Stimulated activated CD8-positive, alpha-beta memory T cell treated with anti-CD3 and anti-CD28 coated beads, Interleukin-4, amount 100 ng/mL, for 48 hours (primary cell): ENCODE results near the gene SMARCAD1.
"Not testable (repeated sequence)": the region's sequence is repeated elsewhere in the genome, so short reads cannot be mapped to it uniquely, and the experiment has no call there.

ENCODE experiments used
- DNase-seq: peaks from one replicate; pipeline ENCODE4 v3.0.0-alpha.2; 2020

The SMARCAD1 gene

DNA sequence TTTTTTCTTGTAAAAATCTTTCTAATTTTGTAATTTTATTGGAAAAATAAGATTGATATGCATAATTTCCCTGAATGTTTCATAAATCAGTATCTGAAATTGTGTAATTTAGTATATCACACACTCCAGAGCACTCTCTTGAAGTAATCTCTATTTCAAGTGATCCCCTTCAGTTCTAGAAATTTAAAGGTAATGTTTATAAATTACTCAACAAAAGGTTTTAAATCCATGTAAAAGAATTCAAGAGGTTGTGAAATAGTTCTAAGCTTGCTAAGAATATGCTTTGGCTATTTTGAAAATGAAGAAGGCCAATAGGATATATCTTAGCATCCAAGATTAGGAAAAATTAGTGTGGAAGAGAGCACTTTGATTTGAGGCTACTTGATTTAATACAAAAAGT is 28.2 kb downstream of the SMARCAD1 start:
- no peak for DNase-seq

DNA sequence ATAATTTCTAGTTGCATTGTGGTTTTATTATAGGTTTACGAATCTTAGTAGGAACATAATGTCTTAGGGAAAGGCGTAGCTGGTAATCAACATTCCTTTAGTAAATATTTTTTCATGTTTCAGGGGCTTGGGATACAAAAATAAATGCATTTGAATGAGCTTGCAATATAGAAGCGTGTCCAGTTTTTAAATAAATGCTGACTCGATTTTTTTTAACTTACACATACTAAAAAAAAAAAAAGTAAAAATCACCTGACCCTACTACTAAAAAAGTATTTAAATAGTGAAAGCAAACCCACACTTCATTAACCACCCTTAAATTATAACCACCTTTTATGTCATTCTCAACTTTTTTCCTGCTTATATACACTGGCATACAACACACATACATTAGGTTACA is 29.6 kb downstream of the SMARCAD1 start:
- no peak for DNase-seq

DNA sequence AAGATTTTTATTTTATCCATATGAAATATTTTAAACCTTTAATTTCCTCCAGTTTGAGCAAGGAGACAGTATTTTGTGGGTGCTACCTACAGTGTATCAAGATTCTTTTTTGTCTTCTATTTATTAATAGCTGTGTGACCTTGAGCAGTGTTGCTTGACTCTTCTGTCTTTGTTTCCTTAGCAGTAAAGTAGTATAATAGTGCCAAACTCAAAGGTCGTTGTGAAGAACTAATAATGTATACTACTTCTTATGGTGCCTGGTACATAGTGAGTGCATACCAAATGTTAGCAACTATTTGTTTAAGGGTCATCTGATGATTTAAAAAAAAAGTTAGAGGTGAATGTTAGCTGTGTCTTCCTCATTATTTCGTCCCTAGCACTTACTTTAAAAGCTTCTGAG is 30.5 kb downstream of the SMARCAD1 start:
- no peak for DNase-seq

DNA sequence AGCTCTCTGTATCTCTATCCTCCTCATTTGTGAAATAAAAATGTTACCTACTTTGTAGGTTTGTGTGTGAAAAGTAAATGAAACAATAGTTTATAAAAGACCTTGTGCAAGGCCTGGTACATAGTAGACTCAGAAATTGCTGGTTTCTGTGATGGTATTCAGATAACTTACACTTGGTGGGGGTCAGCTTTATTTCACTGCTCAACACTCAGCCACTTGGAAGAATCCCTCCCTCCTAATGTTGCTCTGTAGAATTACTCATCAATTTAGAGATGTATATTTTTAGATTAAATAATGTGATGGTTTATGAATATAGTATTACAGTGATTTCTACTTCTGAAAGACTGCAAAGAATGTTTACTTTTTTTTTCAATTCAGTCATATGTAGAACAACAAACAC is 32.7 kb downstream of the SMARCAD1 start:
- DNase-seq = no peak

DNA sequence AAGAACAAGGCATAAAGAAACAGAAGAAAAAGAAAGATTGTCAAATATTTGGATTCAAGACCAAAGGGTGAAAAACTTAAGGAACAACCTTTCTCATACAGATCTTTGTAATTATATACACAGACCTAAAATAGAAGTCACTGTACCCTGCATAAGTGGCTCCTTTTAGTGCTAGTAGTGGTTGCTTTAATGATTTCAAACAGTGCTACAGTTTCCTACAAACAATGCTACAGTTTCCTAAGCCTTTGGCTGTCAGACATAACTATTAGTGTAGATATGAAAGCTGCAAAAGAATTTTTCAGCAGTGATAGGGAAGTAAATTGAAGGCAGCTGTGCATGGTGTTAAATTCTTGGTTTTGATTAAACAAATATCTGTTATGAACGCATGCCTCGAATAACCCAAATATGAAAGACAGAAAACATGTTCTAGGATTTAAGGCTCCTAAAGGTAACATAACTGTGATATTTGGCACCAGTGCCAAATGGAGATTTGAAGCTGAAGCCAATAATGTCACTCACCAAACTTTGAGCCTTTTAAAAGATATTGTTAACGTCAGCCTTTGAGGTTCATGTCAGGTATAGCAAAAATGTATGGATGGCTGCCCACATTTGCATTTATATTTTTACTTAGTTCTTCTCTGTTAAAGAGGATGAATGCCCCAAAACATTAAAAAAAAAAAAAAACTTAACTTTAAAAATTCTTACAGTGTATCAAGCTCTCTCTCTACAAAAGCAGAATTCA is 36.6 kb downstream of the SMARCAD1 start:
- DNase-seq = no peak

DNA sequence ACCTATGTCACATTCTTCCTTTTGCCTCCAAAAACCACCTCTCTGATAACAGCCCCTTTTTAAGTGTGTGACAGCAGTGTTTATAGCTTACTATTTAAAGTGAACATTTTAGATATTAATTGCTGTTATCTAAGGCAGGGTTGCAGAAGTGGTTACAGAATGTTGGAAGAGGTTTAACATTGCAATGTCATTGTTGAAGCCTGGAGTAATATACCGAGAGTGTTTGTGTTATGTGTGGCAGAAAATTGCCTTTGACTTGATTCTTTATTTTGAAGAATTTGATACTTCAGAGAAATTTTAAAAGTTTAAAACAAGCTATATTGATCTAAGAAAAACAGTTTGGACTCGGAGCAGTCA is 37.1 kb downstream of the SMARCAD1 start:
- no peak for DNase-seq

DNA sequence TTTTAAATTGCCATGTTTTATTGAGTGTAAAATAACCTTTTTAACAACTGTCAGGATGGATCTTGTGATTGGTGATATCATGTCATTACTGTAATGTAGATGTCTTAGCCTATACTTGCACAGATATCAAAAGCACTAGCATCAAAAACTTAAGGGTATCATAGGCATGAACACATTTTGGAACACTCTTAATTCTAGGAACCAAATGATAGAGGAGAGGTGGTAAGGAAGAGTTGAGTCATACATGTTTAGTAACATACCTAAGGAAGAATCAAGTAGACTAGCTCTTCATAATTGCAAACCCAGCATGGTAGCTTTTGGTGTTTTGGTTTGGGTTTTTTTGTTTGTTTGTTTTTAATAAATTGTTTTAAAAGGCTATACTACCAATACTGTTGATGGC is 43.4 kb downstream of the SMARCAD1 start:
- no peak for DNase-seq

DNA sequence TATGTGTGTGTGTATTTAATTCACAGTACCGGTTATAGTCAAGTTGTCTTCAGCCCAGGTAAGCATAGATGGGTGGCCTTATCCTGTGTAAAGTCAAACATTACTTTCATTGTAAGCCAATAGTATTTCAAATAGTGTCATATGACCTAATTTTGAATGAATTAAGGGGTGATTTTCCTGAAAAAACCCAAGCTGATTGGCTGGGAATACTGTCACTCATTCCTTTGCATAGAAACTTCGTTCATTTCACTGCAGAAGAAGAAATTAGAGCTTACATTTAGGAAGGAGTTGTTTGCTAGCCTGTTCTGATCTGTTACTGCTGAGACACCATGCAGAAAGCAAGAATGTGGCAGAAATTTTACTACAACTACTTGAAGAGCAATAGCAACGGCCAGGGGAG is 45.4 kb downstream of the SMARCAD1 start:
- DNase-seq = no peak

DNA sequence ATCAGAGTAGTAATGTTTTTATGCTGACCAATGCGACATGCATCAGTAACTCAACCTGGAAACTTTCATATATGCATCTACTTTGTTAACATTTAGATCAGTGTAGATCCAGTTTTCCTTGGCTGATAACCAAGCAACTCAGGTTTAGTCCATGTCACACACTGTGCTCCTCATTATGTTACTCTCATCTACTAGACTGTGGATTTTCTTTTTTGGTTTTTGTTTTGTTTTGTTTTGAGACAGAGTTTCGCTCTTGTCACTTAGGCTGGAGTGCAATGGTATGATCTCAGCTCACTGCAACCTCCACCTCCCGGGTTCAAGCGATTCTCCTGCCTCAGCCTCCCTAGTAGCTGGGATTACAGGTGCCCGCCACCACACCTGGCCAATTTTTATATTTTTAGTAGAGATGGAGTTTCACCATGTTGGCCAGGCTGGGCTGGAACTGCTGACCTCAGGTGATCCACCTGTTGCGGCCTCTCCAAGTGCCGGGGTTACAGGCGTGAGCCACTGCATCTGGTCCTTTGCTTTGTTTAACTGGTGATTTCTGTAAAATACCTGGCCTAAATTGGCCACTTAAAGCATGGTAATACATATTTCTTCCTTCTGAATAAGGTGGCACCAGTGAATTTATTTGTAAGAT is 48.6 kb downstream of the SMARCAD1 start:
- DNase-seq = no peak

DNA sequence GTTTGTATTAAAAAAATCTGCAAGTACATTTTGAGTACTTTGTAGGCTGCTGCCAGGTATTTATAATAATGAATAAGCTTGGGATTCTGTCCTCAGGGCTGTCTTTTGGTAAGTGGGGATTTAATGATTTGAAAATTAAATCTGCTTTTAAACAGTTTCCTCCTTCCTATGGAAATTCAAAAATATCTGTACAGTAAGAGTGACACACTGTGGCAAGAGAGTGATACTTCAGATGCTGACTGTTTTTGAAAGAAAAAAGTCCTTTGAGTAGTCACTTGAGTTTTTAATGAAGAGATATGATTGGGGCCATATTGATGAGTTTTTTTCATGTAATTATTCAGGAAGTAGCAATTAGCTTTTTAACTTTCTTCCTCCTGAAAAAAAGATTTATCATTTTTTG is 49.2 kb downstream of the SMARCAD1 start:
- no peak for DNase-seq

DNA sequence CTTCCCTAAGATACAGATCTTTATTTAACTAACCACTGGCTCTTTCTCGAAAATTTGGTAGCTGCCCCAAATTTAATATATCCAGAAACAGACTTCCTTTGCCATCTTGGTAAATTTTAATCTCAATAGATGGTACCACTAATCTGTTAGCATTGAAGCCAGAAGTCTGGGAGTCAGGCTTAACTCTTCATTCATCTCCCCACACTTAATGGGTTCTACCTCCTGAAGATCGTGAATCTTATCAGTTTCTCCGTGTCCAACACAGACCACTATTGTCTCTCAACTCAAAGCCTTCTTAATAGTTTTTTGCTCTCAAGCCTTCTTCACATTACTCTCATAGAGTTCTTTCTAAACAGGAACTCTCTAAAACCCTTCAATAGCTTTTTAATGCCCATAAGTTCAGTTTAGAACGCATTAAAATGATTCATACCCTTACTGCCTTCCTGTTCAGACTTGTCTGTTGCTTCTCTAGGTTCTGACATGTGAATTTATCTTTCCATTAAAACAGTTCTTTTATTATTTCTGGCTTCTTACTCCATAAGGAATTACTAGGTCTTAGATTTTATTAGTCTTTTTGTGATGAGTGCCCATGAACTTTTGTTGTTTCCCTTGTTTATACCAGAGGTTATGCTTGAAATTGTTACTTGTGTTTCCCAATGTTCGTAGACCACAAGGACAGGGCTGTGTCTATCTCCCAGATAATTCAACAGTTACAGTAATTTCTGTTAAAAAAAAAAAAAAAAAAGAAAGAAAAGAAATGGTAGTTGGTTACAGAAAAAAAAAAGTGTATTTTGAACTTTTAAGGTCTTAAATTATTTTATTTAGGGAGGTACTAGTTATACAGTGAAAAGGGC is 54.7 kb downstream of the SMARCAD1 start:
- DNase-seq = no peak

DNA sequence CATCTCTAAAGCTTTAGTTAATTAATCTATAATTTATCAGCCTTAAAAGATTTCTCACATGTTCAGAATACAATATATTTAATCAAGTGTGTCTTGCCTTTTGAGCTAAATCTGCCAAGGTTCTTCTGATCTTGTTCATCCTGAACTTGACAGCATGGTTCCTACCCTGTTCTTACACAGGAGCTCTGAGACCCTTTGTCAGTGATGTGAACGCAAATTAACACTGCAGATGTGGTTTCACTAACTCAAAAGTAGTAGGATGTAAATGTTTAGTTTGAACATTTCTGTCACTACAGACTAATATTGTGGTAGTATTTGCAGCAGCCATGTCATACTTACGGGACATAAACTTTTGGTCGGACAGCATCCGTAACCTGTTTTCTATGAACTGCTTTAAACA is 59.4 kb downstream of the SMARCAD1 start:
- no peak for DNase-seq

DNA sequence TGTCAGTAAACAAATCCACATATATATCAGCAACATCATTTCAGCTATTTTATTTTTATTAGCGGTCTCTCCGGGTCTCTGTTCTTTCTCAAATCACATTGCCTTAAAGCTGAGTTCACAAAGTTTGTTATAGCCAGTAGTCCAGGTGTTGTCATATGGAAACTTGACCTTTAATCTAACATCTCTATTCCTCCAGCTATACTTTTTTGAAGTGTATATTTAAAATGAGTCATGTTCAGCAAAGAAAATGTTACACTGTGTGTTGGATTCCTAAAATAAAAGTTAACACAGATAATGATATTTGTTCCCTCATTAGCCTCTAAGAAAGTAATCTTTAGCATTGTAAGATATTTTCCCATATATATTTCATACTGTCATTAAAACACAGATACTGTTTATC is 63.6 kb downstream of the SMARCAD1 start:
- DNase-seq = no peak

DNA sequence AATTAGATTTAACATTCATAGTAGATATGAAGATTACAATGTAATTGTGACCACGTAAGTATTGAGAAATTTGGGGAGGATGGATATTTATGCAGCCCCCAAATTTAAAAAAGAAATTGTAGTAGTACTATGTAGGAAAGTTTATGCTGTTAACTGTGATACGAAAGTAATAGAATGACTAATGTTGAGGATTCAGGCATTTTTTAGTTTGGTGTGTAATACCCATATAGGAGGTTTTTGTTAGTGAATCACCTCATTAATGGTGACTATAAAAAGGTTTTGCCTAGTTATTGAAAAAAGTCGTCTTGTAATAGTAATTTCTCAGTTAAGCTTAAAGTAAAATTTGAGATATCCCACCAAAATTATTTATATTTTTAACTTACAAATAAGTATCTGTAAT is 67.2 kb downstream of the SMARCAD1 start:
- no peak for DNase-seq

DNA sequence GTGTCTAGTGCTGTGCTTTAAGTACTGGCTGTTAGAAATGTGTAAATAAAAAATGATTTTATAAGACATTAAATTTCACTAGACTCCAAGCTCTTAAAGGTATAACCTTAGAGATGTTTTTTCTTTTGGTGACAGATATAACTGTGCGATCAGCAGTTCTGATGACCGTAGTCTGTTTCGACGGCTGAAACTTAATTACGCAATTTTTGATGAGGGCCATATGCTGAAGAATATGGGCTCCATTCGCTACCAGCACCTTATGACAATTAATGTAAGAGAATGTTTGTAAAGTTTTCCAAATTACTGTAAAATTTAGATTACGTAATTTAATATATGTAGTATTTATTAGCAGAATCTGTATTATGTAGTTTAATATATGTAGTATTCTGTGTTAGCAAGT is 68.5 kb downstream of the SMARCAD1 start:
- DNase-seq = no peak

DNA sequence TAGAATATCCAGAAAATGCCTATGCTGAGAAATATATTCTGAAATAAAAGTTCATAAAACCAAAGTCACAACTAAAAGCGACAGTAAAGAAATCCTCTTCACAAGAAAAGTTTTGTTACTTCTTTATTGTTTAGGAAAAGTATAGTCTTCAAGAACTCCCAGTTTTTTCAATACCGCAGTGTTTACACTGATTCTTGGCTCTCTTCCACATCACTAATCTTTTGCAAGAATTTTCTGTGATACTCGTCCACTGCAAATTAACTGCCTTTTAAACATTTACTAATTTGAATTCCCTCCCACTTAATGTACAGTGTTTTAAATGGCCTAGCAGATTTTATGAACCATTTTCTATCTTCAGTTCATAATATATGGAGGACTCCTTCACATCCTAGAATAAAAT is 69.9 kb downstream of the SMARCAD1 start:
- no peak for DNase-seq

DNA sequence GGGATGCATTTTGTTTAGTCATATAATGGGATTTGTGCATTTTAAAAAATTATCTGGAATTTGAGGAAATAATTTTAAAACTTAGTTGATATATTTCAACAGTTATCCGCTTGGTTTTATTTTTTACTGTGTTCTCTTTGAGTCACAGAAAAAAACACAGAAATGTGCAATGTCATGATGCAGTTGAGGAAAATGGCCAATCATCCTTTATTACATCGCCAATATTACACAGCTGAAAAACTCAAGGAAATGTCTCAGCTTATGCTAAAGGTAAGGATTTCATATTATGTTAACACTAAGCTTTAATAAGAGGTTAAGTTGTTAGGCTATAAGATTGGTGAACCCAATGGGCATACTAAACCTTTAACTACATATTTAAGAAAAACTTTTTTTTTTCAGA is 71.1 kb downstream of the SMARCAD1 start:
- DNase-seq = no peak

DNA sequence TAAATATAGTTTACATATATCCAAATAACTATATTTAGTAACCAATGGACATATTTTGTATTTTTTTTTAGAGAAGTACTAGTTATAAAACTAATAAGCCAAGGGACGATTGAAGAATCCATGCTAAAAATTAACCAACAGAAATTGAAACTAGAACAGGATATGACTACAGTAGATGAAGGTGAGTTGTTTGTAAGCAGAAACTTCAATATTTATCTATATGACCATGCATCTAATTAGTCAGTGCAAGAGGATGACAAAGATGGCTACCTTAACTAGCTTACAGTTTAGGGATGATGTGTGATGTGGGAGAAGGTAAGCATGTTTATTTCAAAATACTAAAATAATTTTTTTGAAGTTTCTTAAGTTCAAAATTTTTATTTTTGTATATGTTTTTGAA is 77.2 kb downstream of the SMARCAD1 start:
- no peak for DNase-seq

DNA sequence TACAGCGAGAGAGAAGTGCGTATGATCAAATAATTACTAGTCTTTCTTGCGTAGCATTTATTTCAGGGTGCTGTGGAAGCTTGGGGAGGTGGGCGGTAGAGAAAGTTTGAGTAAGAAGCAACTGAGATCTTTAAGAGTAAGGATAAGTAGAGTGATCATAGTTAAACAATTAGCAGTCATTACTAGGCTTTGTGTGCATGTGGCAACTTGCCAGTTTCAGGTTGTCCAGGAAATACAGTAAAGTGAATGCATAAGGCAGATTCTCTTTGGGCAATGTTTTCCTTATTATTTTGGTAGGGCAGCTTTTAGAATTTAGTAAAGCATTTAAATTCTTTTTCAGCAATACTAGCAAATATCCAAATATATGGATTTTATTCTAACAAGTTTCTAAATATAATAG is 78.0 kb downstream of the SMARCAD1 start:
- DNase-seq = no peak

DNA sequence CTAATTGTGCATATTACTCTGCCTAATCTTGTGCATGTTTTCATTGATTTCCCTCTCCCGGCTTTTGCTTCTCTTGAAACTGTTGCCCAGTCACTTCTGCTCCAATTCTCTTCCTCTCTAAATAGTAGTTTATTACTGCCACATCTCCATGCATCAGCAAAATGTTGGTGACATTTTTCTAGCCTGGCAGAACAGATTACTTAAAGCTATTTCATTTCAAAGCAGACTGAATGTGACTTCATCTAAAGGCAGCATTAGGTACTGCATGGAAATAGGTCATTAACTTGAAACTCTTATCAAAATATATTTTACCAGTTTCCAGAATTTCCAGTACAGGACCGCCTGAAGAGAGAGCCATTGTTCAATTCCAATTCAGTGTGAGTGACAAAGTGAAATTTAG is 82.6 kb downstream of the SMARCAD1 start:
- no peak for DNase-seq

DNA sequence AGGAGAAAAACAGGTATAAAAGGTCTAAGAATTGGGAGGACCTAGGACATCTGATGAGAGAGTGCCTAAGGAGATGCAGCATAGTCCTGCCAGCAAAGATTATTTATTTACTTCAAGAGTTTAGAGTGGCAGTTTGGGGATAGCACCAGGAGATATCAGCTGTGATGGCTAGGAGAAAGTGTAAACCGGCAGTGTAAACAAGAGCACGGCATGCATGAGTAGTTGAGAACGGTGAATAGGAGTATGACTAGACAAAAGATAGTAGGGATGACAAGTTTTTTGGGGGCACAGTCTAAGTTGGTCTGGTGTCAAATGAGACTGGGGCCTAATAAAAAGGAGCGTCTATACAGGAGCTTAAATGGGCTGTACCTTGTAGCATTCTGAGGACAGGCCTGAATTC is 86.3 kb downstream of the SMARCAD1 start:
- not testable (repeated sequence) for DNase-seq

DNA sequence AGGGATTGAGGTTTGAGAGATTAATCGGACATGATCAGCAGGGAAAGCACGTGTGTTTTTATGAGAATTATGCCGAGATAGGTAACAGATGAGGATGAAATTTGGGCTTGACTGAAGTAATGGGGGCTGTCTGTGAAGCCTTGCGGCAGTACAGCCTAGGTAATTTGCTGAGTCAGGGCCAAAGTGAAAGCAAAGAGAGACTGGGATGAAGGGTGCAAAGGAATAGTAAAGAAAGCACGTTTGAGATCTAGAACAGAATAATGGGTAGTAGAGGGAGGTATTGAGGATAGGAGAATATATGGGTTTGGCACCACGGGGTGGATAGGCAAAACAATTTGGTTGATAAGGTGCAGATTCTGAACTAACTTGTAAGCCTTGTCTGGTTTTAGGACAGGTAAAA is 87.8 kb downstream of the SMARCAD1 start:
- not testable (repeated sequence) for DNase-seq

DNA sequence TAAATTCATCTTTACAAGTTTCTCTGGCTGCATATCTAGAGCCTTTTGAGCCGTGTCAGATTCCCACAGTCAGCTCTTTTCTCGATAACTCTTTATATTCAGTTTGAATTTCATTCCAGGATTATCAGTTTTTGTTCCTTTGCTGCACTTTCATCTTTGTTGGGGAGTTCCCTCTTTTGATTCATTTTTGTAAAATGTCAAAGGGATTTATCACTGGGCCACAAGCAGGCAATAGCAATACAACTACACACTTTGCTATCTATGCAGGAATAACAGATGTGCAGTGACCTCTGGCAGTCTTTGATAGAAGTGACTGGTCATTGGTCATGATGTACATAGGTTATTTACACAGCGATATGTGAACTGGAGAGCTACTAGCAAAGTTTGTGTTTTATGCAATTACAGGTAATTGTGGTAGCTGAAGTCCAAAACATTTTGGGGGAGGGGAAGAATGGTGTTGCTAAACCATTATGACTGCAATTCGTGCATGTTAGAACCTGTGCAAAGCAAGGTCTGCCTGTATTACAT is 91.1 kb downstream of the SMARCAD1 start:
- DNase-seq = no peak

DNA sequence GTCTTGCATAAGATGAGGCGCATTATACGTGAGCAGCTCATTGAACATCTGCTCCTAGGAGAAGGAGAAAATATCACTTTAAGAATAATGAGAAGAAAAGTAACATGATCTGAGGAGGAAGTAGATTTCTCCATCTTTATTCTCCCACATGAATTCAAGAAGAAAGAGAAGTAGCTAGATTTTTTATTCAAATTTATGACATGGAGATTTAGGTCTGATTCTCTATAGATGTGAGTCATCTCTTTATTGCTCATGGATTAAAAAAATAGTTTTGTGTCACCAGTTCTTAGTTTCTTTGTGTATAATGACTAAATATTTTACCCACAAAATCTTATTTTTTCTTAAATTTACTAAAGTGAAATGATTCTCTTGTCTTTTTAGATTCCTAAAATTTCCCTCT is 94.5 kb downstream of the SMARCAD1 start:
- no peak for DNase-seq
